WI38 (cell line): ENCODE measurements around the gene FZR1.
A peak's percentile ranks its signal among the peaks of the same experiment; 100 is the strongest.

Source experiments
- H3K4me3 ChIP-seq: 2 replicates; pipeline ENCODE4 v1.5.1; 2011; ENCODE audit warnings: low read depth, mild to moderate bottlenecking, control low read depth, low read length
- TF ChIP-seq, protein P1 (sequence below): IDR thresholded peaks from 2 replicates; pipeline ENCODE4 v1.5.1; 2012; ENCODE audit warnings: low read depth, mild to moderate bottlenecking, control low read depth, low read length

The FZR1 gene

DNA sequence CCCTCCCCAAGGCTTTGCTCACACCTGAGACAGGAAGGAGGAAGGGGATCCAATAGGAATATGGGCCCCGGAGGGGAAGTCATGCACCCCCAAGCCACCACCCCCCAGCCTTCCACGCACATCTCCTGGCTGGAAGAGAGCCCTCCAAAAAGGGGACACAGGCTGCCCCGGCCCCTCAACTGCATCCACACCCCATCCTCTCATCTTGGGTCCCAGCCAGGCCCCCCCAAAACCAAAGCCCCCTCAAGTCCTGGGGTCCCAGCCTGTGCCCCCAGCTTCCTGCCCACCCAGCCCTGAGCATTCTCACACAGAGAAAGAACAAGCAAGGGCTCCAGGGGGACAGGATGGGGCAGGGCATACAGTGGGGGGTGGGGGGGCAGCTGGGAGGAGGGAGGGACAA, 37.9 kb upstream of the FZR1 start:
- no peak overlapping the region for H3K4me3 ChIP-seq
- TF ChIP-seq, protein P1, sequence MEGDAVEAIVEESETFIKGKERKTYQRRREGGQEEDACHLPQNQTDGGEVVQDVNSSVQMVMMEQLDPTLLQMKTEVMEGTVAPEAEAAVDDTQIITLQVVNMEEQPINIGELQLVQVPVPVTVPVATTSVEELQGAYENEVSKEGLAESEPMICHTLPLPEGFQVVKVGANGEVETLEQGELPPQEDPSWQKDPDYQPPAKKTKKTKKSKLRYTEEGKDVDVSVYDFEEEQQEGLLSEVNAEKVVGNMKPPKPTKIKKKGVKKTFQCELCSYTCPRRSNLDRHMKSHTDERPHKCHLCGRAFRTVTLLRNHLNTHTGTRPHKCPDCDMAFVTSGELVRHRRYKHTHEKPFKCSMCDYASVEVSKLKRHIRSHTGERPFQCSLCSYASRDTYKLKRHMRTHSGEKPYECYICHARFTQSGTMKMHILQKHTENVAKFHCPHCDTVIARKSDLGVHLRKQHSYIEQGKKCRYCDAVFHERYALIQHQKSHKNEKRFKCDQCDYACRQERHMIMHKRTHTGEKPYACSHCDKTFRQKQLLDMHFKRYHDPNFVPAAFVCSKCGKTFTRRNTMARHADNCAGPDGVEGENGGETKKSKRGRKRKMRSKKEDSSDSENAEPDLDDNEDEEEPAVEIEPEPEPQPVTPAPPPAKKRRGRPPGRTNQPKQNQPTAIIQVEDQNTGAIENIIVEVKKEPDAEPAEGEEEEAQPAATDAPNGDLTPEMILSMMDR: no peak

DNA sequence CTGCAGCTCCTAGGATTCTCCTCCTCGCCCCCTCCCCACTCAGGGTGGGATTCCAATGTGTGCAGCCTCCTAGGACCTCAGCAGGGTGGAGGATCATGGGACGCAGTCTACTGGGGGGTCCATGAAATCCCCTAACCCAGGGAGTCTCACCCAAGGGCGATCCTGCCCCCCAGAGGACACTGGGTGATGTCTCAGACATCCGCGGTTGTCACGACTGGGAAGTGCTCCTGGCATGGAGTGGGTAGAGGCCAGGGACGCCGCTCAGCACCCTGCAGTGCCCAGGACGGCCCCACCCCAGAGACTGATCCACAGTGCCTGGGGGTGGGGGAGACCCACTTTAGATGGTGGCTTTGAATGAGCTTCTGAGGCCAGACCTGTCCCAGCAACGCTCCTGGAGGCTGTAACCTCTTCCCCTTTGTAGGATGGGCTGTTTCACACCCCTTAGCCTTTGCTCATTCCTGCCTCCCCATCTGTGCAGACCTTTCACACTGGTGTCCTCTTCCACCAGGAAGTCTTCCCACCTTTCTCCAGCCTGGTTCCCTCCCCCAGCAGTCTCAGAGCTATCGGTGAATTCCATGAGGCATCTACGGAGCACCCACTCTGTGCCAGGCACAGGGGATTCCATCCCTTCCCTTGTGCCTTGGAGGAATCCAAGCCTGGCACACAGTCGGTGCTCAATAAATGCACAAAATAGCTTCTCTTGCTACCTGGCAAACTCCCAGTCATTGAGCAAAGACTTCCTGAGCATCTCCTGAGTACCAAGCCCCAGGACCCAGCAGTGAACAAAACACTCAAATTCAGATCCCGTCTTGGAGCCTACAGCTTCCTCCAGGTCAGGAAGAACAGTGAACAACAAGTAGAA, 36.2 kb upstream of the FZR1 start:
- TF ChIP-seq, protein P1: no peak
- no peak overlapping the region for H3K4me3 ChIP-seq

DNA sequence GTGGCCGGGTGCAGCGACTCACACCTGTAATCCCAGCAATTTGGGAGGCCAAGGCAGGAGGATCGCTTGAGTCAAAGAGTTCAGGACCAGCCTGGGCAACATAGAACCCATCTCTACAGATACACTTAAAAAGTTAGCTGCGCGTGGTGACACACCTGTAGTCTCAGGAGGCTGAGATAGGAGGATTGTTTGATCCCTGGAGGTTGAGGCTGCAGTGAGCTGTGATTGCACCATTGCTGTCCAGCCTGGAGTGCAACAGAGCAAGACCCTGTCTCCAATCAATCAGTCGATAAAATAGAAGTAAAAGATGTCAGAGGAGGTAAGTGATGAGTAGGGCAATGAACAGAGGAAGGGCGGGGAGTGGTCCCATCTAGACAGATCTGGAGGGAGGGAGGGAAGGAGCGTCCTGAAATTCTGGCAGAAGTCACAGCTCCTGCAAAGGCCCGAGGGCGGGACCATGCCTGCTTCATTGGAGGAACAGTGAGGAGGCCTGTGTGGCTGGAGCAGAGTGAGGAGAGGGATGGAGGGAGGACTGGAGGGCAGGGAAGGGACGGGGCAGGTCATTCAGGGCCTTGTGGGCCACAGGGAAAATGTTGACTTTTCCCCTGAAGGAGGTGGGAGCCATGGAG, 35.5 kb upstream of the FZR1 start:
- no peak overlapping the region for H3K4me3 ChIP-seq
- TF ChIP-seq, protein P1: no peak

DNA sequence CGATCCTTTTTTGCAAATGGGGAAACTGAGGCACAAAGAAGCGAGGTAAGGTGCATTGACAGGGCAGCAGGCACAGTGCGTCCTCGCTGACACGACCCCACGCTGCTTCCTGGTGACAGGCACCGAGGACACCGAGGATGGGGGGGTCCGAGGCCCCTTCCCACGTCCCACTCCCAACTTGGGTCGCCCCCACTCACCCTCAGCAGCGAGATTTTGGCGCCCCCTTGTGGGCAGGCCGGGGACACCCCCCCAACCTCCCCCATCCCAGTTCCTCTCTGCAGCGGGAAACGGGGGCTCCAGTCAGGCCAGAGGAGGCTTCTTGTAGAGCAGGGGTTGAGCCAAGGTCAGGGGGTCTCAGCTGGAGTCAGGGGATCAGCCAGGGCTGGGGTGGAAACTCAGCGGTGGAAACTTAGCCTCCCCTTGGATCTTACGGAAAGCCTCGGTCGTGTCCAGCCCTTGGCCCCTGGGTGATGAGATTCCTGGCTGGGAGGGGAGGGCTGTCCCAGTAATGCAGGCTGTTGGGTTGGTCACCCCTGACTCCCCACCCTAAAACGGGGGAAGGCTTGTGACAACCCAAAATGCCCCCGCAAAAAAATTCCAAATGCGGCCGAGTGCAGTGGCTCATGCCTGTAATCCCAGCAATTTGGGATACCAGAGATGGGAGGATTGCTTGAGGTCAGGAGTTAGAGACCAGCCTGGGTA, 34.0 kb upstream of the FZR1 start:
- H3K4me3 ChIP-seq: no peak overlapping the region

DNA sequence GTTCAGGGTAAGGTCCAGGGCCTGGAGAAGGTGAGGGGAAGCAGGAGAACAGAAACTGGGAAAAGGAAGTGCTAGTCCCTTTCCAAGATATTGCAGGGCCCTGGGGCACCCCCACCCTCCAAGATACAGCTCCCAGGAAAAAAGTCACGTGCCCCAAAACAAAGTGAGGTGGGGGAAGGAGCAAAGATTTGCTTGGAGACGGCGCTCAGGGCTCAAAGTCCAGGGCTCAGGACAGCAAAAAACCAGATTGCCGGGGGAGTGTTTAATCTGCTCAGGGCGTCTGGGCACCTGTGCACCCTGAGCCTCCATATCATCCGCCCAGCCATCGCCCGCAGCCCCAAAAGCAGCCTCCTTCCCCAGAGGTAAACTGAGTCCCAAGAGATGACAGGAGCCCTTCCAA, 32.1 kb upstream of the FZR1 start:
- TF ChIP-seq, protein P1: no peak
- H3K4me3 ChIP-seq: no peak overlapping the region

More for the DNA sequence above, 34.0 kb upstream of the FZR1 start:
- TF ChIP-seq, protein P1: peak; percentile 67

DNA sequence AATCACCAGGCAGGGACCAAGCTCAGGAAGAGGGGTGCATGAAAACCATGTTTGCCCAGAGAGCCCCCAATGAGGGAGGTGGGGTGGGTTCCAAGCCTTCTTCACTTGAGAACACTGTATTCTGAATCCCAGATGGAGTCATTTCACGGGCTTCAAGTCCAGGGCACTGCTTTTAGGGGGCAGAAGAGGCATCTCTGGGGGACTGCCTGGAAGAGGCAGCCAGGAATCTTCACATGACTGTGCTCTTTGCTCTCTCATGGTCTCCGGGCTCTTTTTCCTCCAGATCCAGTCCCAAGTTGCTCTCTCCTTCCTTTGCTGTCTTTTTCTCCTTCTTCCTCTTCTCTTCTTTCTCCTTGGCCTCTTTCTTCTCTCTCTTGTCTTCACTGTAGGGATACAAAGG, 31.5 kb upstream of the FZR1 start:
- H3K4me3 ChIP-seq: no peak overlapping the region
- TF ChIP-seq, protein P1: no peak

DNA sequence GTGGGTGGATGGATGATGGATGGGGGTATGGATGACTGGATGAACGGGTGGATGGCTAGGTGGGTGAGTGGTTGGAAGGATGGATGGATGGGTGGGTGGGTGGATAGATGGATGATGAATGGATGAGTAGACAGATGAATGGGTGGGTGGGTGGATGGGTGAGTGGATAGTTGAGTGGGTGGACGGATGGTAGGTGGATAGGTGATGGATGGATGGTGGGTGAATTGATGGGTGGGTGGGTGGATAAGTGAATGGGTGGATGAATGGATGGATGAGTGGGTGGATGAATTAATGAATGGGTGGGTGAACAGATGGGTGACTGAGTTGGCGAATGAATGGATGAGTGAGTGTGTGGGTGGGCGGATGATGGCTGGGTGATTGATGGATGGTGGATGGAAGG, 30.7 kb upstream of the FZR1 start:
- TF ChIP-seq, protein P1: no peak
- H3K4me3 ChIP-seq: no peak overlapping the region
